EH (cell line): ENCODE results near the gene WDR19.
"Not testable (repeated sequence)": the region's sequence is repeated elsewhere in the genome, so short reads cannot be mapped to it uniquely, and the experiment has no call there.

Source experiments
- DNase-seq: peaks from one replicate; pipeline ENCODE4 v3.0.0-alpha.2; 2015; ENCODE audit warnings: low read depth

WDR19 gene

GRCh38 chr4:39233114-39233513, 50.8 kb downstream of the WDR19 start:
- DNase-seq: no peak

DNA sequence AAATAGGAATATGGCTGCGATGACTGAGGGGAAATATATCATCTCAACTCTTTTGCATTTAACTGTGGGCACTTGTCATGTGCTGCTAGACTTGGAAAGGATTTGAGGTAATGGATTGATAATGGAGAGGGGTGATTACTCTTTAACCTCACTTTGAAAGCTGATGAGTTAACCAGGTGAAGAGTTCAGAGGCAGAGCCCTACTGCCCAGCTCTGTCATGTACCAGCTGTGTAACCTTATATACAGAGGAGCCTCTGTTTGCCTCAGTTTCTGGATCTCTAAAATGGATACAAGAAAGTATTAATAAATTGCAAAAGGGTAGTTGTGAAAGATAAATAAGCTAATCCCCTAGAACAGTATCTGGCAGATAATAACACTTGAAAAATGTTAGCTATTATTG, 51.5 kb downstream of the WDR19 start:
- DNase-seq: no peak

DNA sequence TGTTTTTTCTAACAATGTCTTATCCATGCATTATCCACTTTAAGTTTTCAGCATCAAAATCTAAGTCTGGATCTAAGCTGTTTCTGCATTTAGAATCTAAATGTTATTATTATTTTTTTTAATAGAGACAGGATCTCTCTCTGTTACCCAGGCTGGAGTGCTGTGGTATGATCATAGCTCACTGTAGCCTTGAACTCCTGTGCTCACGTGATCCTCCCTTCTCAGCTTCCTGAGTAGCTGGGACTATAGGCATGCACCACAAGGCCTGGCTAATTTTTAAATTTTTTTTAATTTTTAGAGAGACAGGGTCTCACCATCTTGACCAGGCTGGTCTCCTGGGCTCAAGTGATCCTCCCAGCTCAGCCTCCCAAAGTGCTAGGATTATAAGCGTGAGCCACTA, 52.7 kb downstream of the WDR19 start:
- DNase-seq: no peak

- DNase-seq: peak; percentile 45
These were observed 53.4 kb downstream of the WDR19 start for GRCh38 chr4:39235696-39236095.

- DNase-seq: no peak
These were observed 54.9 kb downstream of the WDR19 start for GRCh38 chr4:39237179-39237578.

DNA sequence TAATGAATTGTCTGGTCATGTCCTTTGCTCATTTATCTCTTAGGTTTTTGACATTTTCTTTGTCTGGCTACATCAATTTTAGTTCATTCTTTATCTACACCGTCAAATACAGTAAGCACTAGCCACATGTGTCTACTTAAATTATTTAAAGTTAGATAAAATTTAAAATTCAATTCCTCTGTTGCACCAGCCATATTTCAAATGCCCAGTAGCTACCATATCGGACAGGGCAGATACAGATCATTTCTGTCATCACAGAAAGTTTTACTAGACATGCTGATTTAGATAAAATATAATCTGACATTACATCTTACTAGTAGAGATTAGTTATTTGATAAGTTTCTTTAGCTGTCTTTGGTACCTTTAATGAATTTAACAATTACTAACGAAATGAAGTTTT, 61.1 kb downstream of the WDR19 start:
- no peak for DNase-seq

- peak; percentile 66 for DNase-seq
These were observed 72.9 kb downstream of the WDR19 start for GRCh38 chr4:39255266-39255665.

- no peak for DNase-seq
These were observed 73.5 kb downstream of the WDR19 start for GRCh38 chr4:39255871-39256270.

- DNase-seq: peak; percentile 50
These were observed 74.1 kb downstream of the WDR19 start for GRCh38 chr4:39256436-39256835.

DNA sequence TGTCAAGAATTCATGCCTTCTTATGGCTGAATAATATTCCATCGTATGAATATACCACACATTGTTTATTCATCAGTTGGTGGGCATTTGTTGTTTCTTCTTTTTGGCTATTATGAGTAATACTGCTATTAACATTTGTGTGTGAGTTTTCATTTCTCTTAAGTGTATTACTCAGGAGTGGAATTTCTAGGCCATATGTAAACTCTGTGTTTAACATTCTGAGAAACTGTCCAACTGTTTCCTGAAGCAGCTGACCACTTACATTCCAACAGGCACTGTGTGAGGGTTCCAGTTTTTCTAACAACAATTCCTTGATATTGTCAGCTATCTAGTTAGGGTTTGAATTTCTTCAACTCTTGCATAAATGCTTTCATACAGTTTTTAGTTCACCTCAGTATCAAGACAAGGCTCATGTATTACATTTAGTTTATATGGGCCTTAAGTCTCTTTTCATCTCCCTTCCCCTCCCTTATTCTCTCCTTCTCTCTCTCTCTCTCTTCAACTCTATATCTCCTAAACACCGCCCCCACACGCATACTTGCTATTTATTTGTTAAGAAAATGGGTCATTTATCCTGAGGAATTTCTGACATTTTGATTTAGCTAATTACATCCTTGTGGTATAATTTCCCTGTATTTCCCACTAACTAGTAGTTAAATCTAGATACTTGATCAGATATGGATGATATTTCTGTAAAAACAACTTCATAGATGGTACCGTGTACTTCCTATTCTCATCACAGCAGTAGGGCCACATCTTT, 77.4 kb downstream of the WDR19 start:
- peak; percentile 70 for DNase-seq

DNA sequence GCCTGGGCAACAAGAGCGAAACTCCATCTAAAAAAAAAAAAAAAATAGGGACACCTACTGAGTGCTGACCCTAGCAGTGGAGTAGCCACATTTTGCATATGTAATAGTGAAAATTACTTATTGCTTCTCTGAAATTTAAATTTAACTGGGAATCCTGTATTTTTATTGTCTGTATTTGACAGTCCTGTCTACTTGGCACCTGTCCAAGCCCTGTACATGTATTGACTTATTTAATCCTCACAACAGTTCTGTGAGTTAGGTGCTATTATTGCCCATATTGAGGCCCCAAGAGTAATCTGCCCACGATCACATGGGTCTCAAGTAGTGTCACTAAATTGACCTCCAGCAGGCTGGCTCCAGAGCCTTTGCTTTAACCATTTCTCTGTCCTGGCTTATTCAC, 81.6 kb downstream of the WDR19 start:
- DNase-seq: no peak

DNA sequence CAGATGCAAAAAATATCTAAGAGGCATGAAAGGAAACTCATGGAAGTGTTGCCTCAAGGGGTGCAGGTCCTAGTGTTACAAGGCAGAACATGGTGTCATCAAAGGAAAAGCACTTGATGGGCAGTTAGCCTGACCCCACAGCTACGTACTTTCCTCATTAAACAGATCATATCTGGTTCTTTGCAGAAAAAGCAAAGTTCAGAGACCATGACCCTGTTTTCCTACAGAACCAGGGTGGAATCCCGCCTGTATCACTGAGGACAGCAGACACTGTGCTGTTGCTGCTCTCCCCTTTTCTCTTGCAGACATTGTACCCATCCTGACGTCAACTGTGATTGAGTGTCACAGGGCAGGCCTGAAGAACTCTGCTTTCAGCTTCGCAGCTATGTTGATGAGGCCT, 92.2 kb downstream of the WDR19 start:
- no peak for DNase-seq

- DNase-seq: not testable (repeated sequence)
These were observed 95.3 kb downstream of the WDR19 start for GRCh38 chr4:39277661-39278060.

- no peak for DNase-seq
These were observed 96.1 kb downstream of the WDR19 start for GRCh38 chr4:39278476-39278875.

DNA sequence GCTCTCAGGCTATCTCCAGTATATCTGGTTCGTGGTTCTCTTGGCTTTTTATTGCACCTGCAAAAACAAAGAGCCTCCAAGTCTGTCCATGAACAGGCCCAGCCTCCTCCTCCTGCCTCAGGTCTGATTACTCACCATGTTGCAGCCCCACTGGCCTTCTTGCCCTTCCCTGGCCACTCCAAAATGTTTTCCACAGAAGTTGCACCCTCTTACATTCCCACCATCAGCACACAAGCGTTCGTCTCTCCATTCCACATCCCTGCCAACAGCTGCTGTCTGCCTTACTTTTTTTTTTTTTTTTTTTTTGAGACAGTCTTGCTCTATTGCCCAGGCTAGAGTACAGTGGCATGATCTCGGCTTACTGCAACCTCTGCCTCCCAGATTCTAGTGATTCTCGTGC, 97.1 kb downstream of the WDR19 start:
- DNase-seq: no peak

- DNase-seq: no peak
These were observed 98.4 kb downstream of the WDR19 start for GRCh38 chr4:39280770-39281169.

GRCh38 chr4:39285111-39285795, 102.9 kb downstream of the WDR19 start:
- no peak for DNase-seq

GRCh38 chr4:39285853-39286252, 103.5 kb downstream of the WDR19 start:
- DNase-seq: peak; percentile 11

DNA sequence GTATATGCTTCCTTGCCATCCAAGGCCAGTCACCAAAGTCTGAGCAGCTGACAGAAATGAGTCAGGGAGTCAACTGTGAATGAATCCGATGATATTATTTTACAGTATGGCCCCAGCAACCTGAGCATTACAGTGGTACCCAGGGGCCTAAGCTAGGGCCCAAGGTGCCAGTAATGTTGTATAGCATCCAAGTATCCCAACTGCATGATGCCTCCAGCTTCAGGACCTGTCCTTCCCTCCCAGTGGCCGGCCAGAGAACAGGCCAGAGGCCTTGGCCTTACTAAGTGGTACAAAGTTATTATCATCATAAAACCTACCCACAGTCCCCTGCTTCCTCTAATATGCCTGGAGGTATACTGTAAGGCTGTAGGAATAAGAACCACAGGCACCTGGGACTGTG, 103.9 kb downstream of the WDR19 start:
- DNase-seq: peak; percentile 7

- no peak for DNase-seq
These were observed 104.9 kb downstream of the WDR19 start for GRCh38 chr4:39287223-39287622.

GRCh38 chr4:39291686-39292085, 109.4 kb downstream of the WDR19 start:
- DNase-seq: no peak

DNA sequence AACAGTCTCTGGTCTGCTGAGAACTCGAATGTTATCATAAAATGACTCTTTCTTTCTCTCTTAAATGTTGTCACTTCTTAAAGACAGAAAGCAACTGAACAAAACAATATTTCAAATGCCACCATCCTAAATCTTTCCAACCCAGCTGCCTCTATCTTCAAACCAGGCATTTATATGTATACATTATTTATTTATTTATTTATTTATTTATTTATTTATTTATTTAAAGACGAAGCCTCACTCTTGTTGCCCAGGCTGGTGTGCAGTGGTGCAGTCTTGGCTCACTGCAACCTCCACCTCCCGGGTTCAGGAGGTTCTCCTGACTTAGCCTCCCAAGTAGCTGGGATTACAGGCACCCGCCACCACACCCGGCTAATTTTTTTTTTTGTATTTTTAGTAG, 110.1 kb downstream of the WDR19 start:
- not testable (repeated sequence) for DNase-seq

GRCh38 chr4:39295784-39296183, 113.5 kb downstream of the WDR19 start:
- no peak for DNase-seq

- DNase-seq: no peak
These were observed 120.6 kb downstream of the WDR19 start for GRCh38 chr4:39302901-39303300.
